SKM-1 treated with dmso at 0.1 percent for 144 hours (cell line): ENCODE measurements around the gene RHBDD2.
"Not testable (repeated sequence)": the region's sequence is repeated elsewhere in the genome, so short reads cannot be mapped to it uniquely, and the experiment has no call there.

Experiments used
- DNase-seq: peaks from one replicate; lab custom pipeline; 2025; ENCODE audit not compliant: unreplicated experiment; lab: John Stamatoyannopoulos, UW

Gene RHBDD2

GRCh38 chr7:75888464-75889222 lies 9.8 kb downstream of the RHBDD2 start:
- no peak for DNase-seq

GRCh38 chr7:75889223-75889825 lies 10.5 kb downstream of the RHBDD2 start:
- no peak for DNase-seq

GRCh38 chr7:75889826-75890225 lies 11.0 kb downstream of the RHBDD2 start:
- DNase-seq, result no peak

- not testable (repeated sequence) for DNase-seq
Observed at GRCh38 chr7:75891237-75891636, 12.4 kb downstream of the RHBDD2 start.

- DNase-seq, result no peak
Observed at GRCh38 chr7:75891815-75892411, 13.1 kb downstream of the RHBDD2 start.

- no peak for DNase-seq
Observed at GRCh38 chr7:75892634-75893272, 13.9 kb downstream of the RHBDD2 start.

- no peak for DNase-seq
Observed at GRCh38 chr7:75896803-75897327, 18.0 kb downstream of the RHBDD2 start.

GRCh38 chr7:75900617-75901315 lies 21.9 kb downstream of the RHBDD2 start:
- no peak for DNase-seq

GRCh38 chr7:75905785-75906604 lies 27.2 kb downstream of the RHBDD2 start:
- DNase-seq, result peak; percentile 98

GRCh38 chr7:75906991-75907667 lies 28.3 kb downstream of the RHBDD2 start:
- no peak for DNase-seq

- not testable (repeated sequence) for DNase-seq
Observed at GRCh38 chr7:75907668-75908039, 28.8 kb downstream of the RHBDD2 start.

- no peak for DNase-seq
Observed at GRCh38 chr7:75909521-75910132, 30.8 kb downstream of the RHBDD2 start.

- DNase-seq, result not testable (repeated sequence)
Observed at GRCh38 chr7:75911186-75911585, 32.4 kb downstream of the RHBDD2 start.

GRCh38 chr7:75913437-75913836 lies 34.6 kb downstream of the RHBDD2 start:
- no peak for DNase-seq

GRCh38 chr7:75914169-75914654 lies 35.4 kb downstream of the RHBDD2 start:
- no peak for DNase-seq

- DNase-seq, result peak; percentile 83
Observed at GRCh38 chr7:75914655-75915415, 36.0 kb downstream of the RHBDD2 start, which contains the start of gene POR. POR (plus strand) TSS chr7:75915155; CDS start chr7:75954002, 38,847 bp downstream.

- no peak for DNase-seq
Observed at GRCh38 chr7:75915416-75916156, 36.8 kb downstream of the RHBDD2 start.
